ENCODE measurements around the gene APOLD1. TPM values are rescaled to one million over a fixed set of nuclear protein-coding genes. Genes with fewer than 3 reads are reported as not detected.

Gene APOLD1
- polyA plus RNA-seq, 1 donor from 2014 or later = 1.1 TPM

- H3K27ac ChIP-seq (ENCODE audit: low read length) = no peak overlapping the region
- H3K36me3 ChIP-seq (ENCODE audit: insufficient read depth, low read length) = no peaks in the 10 kb centered on the region
- H3K4me3 ChIP-seq (ENCODE audit: low read length) = no peak overlapping the region
- H3K9ac ChIP-seq (ENCODE audit: low read length) = no peak overlapping the region
- H3K9me3 ChIP-seq (ENCODE audit: low read length) = no peaks in the 10 kb centered on the region
- H3K79me2 ChIP-seq (replicated peaks; ENCODE audit: insufficient read depth, low read length) = no peaks in the 10 kb centered on the region
- H3K27me3 ChIP-seq (ENCODE audit: insufficient read depth, low read depth, low read length) = no peaks in the 10 kb centered on the region
- no peak overlapping the region for H2AFZ ChIP-seq (ENCODE audit: low read depth, low read length)
- H3K4me2 ChIP-seq (ENCODE audit: low read length) = no peak overlapping the region
- H3K9me2 ChIP-seq (ENCODE audit: insufficient read depth, low read length) = no peaks in the 10 kb centered on the region
- TF ChIP-seq SMC3 (conservative IDR thresholded peaks at IDR 0.05; ENCODE audit: poor library complexity) = no peak
- no peak for TF ChIP-seq POLR2AphosphoS5 (IDR thresholded peaks at IDR 0.05)
- TF ChIP-seq, protein P1, sequence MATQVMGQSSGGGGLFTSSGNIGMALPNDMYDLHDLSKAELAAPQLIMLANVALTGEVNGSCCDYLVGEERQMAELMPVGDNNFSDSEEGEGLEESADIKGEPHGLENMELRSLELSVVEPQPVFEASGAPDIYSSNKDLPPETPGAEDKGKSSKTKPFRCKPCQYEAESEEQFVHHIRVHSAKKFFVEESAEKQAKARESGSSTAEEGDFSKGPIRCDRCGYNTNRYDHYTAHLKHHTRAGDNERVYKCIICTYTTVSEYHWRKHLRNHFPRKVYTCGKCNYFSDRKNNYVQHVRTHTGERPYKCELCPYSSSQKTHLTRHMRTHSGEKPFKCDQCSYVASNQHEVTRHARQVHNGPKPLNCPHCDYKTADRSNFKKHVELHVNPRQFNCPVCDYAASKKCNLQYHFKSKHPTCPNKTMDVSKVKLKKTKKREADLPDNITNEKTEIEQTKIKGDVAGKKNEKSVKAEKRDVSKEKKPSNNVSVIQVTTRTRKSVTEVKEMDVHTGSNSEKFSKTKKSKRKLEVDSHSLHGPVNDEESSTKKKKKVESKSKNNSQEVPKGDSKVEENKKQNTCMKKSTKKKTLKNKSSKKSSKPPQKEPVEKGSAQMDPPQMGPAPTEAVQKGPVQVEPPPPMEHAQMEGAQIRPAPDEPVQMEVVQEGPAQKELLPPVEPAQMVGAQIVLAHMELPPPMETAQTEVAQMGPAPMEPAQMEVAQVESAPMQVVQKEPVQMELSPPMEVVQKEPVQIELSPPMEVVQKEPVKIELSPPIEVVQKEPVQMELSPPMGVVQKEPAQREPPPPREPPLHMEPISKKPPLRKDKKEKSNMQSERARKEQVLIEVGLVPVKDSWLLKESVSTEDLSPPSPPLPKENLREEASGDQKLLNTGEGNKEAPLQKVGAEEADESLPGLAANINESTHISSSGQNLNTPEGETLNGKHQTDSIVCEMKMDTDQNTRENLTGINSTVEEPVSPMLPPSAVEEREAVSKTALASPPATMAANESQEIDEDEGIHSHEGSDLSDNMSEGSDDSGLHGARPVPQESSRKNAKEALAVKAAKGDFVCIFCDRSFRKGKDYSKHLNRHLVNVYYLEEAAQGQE (IDR thresholded peaks at IDR 0.05; ENCODE audit: borderline replicate concordance) = no peak
- TF ChIP-seq, protein P2, sequence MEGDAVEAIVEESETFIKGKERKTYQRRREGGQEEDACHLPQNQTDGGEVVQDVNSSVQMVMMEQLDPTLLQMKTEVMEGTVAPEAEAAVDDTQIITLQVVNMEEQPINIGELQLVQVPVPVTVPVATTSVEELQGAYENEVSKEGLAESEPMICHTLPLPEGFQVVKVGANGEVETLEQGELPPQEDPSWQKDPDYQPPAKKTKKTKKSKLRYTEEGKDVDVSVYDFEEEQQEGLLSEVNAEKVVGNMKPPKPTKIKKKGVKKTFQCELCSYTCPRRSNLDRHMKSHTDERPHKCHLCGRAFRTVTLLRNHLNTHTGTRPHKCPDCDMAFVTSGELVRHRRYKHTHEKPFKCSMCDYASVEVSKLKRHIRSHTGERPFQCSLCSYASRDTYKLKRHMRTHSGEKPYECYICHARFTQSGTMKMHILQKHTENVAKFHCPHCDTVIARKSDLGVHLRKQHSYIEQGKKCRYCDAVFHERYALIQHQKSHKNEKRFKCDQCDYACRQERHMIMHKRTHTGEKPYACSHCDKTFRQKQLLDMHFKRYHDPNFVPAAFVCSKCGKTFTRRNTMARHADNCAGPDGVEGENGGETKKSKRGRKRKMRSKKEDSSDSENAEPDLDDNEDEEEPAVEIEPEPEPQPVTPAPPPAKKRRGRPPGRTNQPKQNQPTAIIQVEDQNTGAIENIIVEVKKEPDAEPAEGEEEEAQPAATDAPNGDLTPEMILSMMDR (IDR thresholded peaks at IDR 0.05; ENCODE audit: poor library complexity, severe bottlenecking) = no peak
- TF ChIP-seq TAF1 (IDR thresholded peaks at IDR 0.05; ENCODE audit: low read depth) = no peak
- no peak for TF ChIP-seq RAD21 (conservative IDR thresholded peaks at IDR 0.05)
- no peak for TF ChIP-seq MXI1 (conservative IDR thresholded peaks at IDR 0.05; ENCODE audit: poor library complexity, severe bottlenecking)
- TF ChIP-seq EP300 (conservative IDR thresholded peaks at IDR 0.05; ENCODE audit: poor library complexity, severe bottlenecking) = no peak
- no peak for TF ChIP-seq EZH2 (IDR thresholded peaks at IDR 0.05; ENCODE audit: borderline replicate concordance, insufficient read depth, low read length, poor library complexity, severe bottlenecking)
- no peaks in the 10 kb centered on the region for H3F3A ChIP-seq (ENCODE audit: insufficient read depth, low read length, poor library complexity, severe bottlenecking)
- no peaks in the 10 kb centered on the region for H4K20me1 ChIP-seq (ENCODE audit: insufficient read depth)
Observed at GRCh38 chr12:12807970-12808702, 22.7 kb downstream of the APOLD1 start.

DNA sequence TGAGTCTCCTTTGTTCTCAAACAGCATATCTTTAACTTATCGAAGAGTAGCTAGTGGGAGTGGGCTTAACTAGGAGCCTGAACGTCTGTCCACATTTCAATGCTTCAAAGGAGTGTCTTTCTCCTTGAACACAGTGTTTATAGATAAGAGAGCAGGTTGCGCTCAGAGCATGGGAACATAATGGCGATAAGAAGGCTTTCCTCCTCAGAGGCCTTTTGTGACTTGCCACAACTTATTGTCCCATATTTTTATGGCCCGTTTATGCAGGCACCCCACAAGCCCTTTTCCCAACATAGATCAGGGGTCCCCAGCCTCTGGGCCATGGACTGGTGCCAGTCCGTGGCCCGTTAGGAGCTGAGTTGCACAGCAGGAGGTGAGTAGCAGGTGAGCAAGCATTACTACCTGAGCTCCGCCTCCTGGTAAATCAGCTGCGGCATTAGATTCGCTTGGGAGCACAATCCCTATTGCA is 25.1 kb downstream of the APOLD1 start:
- no peak overlapping the region for H3K9ac ChIP-seq (ENCODE audit: low read length)
- H3K4me3 ChIP-seq (ENCODE audit: low read length) = no peak overlapping the region
- no peaks in the 10 kb centered on the region for H3K9me3 ChIP-seq (ENCODE audit: low read length)
- no peaks in the 10 kb centered on the region for H3K27me3 ChIP-seq (ENCODE audit: insufficient read depth, low read depth, low read length)
- TF ChIP-seq, protein P1 (IDR thresholded peaks at IDR 0.05; ENCODE audit: borderline replicate concordance) = no peak
- TF ChIP-seq, protein P2 (IDR thresholded peaks at IDR 0.05; ENCODE audit: poor library complexity, severe bottlenecking) = no peak
- TF ChIP-seq EP300 (conservative IDR thresholded peaks at IDR 0.05; ENCODE audit: poor library complexity, severe bottlenecking) = no peak
- TF ChIP-seq SMC3 (conservative IDR thresholded peaks at IDR 0.05; ENCODE audit: poor library complexity) = no peak
- no peak for TF ChIP-seq EZH2 (IDR thresholded peaks at IDR 0.05; ENCODE audit: borderline replicate concordance, insufficient read depth, low read length, poor library complexity, severe bottlenecking)
- TF ChIP-seq TAF1 (IDR thresholded peaks at IDR 0.05; ENCODE audit: low read depth) = no peak
- TF ChIP-seq RAD21 (conservative IDR thresholded peaks at IDR 0.05) = no peak
- no peak for TF ChIP-seq POLR2AphosphoS5 (IDR thresholded peaks at IDR 0.05)
- TF ChIP-seq MXI1 (conservative IDR thresholded peaks at IDR 0.05; ENCODE audit: poor library complexity, severe bottlenecking) = no peak
- H4K20me1 ChIP-seq (ENCODE audit: insufficient read depth) = no peaks in the 10 kb centered on the region
- H3K36me3 ChIP-seq (ENCODE audit: insufficient read depth, low read length) = no peaks in the 10 kb centered on the region
- H3K79me2 ChIP-seq (replicated peaks; ENCODE audit: insufficient read depth, low read length) = peaks cover 23% of the 10 kb centered on the region
- H2AFZ ChIP-seq (ENCODE audit: low read depth, low read length) = no peak overlapping the region
- H3F3A ChIP-seq (ENCODE audit: insufficient read depth, low read length, poor library complexity, severe bottlenecking) = no peaks in the 10 kb centered on the region
- no peak overlapping the region for H3K4me2 ChIP-seq (ENCODE audit: low read length)
- no peak overlapping the region for H3K27ac ChIP-seq (ENCODE audit: low read length)
- no peaks in the 10 kb centered on the region for H3K9me2 ChIP-seq (ENCODE audit: insufficient read depth, low read length)

All from neural cell (in vitro differentiated cells).